ENCODE data around the gene GPALPP1.

DNA sequence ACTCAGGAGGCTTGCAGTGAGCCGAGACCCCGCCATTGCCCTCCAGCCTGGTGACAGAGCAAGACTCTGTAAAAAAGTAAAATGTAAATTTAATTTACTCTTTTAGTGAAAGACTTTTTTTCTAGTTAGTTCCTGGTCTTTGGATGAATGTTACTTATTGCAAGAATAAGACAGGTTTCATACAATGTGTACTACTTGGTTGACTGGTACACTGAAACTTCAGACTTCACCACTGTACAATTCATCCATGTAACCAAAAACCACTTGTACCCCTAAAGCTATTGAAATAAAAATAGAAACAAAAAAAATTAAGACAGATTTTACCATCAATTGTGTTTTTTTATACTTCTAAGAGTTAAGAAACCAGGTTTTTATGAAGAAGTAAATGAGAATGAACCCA lies 35.5 kb downstream of the GPALPP1 start:
- TF ChIP-seq POLR2A (IDR thresholded peaks at IDR 0.05) (no peak), POLR2AphosphoS5 (IDR thresholded peaks at IDR 0.05) (no peak), EP300 (IDR thresholded peaks at IDR 0.05) (no peak)
- TF ChIP-seq, protein P1, sequence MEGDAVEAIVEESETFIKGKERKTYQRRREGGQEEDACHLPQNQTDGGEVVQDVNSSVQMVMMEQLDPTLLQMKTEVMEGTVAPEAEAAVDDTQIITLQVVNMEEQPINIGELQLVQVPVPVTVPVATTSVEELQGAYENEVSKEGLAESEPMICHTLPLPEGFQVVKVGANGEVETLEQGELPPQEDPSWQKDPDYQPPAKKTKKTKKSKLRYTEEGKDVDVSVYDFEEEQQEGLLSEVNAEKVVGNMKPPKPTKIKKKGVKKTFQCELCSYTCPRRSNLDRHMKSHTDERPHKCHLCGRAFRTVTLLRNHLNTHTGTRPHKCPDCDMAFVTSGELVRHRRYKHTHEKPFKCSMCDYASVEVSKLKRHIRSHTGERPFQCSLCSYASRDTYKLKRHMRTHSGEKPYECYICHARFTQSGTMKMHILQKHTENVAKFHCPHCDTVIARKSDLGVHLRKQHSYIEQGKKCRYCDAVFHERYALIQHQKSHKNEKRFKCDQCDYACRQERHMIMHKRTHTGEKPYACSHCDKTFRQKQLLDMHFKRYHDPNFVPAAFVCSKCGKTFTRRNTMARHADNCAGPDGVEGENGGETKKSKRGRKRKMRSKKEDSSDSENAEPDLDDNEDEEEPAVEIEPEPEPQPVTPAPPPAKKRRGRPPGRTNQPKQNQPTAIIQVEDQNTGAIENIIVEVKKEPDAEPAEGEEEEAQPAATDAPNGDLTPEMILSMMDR (IDR thresholded peaks at IDR 0.05) = no peak

Measured in stomach (tissue), 4 donors.